GM19397 (cell line): ENCODE results near the gene C13orf46.

Source experiments
- ATAC-seq: cut with Tn5 transposase; IDR thresholded peaks from one replicate; pipeline ENCODE4 v1.9.1; 2021; ENCODE audit warnings: mild to moderate bottlenecking, moderate library complexity; ENCODE audit not compliant: unreplicated experiment

Gene C13orf46

GRCh38 chr13:113927661-113928581 lies 46.0 kb downstream of the C13orf46 start:
- ATAC-seq, result no peak

DNA sequence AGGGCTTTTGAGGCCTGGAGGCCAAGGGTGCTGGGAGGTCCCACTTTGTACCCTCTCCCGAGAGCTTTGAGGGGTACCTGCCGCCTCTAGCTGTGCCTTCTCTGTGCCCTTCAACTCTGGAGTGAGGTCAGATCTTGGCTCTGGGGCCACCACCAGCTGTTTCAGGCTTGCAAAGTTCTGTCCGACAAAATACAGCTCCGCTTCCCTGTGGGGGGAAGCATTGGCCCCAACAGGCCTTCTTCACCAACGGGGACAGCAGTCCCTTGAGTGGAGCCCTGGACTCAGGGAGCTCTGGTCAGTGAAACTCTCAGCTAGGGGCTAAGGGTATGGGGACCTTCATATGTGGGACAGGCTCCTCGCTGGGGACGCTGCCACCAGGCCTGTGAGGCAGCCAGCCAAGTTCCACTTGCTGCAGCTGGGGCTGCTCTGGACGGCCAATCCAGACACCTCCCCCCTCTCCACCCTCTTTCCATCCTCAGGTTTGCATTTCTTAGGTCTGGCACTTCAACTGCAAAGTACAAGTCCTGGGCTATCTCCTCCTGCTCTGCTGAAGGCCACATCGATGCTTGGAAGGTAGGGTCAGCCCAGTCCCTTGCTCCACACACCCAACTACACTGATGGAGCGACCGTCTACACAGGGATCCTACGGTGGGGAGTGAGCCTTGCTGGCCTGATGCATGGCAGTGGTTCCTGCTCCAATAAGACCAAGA lies 46.8 kb downstream of the C13orf46 start:
- no peak for ATAC-seq

DNA sequence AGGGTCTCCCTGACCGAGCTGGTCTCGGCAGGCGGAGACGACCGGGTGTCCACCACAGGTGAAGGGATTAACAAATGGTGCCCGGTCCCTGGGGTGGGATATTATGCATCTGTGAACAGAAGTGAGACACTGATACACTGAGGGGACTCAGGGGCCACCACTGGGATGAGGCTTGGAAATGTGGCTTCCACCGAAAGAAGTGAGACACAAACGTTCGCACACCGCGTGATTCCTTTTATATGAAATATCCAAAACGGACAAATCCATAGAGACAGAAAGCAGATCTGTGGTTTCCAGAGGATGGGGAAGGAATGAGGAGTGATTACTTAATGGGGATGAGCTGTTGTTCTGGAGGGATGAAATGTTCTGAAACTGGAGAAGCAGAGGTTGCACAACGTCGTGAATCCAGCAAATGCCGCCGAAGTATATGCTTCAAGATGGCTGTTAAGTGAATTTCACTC lies 47.5 kb downstream of the C13orf46 start:
- ATAC-seq, result no peak

GRCh38 chr13:113924184-113924901 lies 49.5 kb downstream of the C13orf46 start:
- no peak for ATAC-seq

- ATAC-seq, result no peak
These were observed 50.4 kb downstream of the C13orf46 start for GRCh38 chr13:113923376-113924063.

- ATAC-seq, result no peak
These were observed 51.3 kb downstream of the C13orf46 start for GRCh38 chr13:113922412-113923118.

GRCh38 chr13:113921763-113922162 lies 52.1 kb downstream of the C13orf46 start:
- no peak for ATAC-seq

GRCh38 chr13:113920606-113921286 lies 53.1 kb downstream of the C13orf46 start:
- no peak for ATAC-seq

DNA sequence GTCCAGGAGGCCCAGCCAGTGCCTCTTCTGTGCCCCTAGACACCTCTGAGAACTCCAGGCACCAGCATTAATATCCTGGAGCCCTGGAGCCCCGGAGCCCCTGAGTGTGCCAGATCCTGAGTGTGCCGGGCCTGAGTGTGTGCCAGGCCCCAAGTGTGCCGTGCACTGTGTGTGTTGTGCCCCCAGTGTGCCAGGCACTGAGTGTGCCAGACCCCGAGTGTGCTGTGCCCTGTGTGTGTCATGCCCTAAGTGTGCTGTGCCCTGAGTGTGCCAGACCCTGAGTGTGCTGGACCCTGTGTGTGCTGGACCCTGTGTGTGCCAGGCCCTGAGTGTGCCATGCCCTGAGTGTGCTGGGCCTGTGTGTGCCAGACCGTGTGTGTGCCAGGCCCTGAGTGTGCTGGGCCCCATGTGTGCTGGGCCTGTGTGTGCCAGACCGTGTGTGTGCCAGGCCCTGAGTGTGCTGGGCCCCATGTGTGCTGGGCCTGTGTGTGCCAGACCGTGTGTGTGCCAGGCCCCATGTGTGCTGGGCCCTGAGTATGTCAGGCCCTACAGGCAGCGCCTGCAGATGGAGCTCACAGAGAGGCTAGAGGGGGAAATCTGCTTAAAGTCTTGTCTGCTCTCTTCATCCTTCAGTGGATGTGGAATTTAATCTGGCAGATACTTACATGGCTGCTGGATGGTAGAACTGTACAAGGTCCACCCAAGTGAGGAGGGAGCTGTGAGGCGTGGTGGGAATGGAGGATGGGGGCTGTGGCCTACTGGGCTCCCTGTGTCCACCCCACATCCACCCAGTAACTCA lies 53.9 kb downstream of the C13orf46 start:
- ATAC-seq, result no peak

DNA sequence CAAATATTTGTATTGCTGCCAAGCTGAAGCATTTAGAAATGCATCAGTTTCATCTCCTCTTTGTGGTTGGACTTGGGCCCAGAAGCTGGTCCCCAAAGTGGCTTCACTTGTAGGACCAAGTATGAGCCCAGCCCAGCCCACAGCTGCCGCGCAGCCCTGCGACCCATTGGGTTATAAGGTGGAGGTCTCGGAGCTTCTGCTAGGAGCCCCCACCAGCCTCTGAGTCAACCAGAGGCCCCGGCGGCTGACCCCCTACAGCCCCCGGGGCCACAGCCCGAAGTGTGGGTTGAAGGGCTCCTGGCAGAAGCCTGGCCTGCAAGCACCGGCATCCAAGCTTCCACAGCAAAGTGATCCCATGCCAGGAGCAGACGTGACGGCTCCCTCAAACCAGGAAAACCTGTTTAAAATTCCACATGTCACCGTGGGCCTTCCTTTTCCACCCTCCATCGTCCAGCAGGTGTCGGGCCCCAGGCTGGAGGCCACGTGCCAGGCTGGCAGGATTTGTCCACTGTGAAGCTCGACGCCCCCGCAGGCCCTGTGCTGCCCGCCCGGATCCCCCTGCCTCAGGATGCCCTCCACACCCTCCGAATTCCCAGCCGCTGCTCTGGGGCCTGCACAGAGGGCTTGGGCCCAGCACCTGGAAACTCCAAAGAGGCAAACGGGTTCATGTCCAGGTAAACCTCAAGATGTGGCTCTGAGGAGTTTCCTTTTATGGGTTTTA lies 54.7 kb downstream of the C13orf46 start:
- no peak for ATAC-seq

DNA sequence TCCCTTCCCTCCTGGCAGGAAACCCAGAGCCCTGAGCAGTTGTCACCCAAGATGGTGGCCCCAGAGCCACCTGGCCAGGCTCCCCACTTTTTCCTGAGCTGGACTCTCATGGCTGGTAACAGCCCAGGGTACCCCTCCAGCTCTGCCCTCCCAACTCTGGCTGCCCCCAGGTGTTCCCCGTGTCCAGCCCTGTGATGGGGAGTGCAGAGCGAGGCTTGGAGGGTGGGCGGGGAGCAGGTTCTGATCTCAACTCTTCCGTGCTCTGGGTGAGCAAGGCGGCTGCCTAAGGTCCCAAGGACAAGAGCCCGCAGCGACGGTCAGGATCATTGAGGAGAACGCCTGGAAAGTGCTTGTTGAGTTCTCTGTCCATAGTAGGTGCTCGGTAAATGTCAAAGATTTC lies 55.3 kb downstream of the C13orf46 start:
- no peak for ATAC-seq

DNA sequence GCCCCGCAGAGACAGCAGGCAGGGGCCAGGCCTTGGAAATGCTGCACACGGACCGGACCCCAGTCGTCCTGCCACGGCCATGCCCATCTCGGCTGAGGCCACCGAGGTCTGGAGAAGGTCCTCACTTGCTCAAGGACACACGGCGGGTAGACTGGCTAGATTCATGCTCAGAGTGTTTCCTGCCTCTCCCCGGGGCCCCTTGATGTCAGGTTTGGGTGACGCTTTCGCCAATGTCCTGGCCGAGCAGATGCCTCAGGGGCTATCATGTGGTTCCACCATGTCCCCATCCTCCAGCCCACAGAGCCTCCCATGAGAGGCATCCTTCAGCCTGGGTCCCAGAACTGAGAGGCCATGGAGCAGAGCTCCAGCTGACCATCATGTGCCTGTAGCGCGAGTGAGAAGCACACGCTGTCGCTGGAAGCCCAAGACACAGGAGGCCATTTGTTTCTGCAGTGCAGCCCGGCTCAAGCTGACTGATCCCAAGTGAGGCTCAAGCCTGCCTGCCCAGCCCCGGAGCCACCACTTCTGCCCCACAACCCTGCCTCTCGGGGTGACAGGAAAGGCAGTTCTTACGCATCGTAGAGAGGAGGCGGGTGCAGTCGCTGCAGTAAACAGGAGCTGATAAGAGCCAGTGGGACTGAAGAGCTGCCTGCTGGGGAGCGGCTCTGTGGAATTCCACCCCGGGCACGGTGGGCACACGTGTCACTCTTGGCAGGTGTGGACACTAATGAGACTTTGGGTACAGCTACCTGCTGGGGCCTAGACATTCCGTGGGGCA lies 56.1 kb downstream of the C13orf46 start:
- ATAC-seq, result no peak

GRCh38 chr13:113917096-113917495 lies 56.8 kb downstream of the C13orf46 start:
- ATAC-seq, result no peak

DNA sequence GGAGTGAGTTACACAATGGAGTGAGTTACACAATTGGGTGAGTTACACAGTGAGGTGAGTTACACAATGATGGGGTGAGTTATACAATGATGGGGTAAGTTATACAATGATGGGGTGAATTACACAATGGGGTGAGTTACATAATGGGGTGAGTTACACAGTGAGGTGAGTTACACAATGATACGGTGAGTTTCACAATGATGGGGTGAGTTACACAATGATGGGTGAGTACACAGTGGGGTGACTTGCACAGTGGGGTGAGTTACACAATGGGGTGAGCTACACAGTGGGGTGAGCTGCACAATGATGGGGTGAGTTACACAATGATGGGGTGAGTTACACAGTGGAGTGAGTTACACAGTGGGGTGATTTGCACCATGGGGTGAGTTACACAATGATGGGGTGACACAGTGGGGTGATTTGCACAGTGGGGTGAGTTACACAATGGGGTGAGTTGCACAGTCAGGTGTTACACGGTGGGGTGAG lies 57.5 kb downstream of the C13orf46 start:
- ATAC-seq, result no peak

DNA sequence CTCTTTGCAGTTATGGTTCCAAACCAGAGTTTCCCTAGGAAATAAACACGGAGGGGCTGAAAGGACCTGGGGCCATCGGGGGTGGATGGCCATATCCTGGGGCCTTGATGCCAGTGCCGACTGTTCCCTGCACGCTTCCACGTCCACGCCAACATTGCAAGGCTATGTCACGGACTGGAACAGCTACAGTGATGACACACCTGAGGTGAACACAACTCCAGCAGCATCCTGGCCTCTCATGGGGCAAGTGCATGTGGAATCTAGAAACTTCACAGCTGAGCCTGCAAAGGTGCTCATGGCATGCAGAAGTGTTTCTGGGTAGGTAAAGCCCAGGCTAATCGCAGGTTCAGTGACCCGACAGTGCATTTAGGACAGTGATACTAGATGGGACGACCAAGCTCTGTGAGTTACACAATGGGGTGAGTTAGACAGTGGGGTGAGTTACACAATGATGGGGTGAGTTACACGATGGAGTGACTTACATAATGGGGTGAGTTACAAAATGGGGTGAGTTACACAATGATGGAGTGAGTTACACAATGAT lies 58.0 kb downstream of the C13orf46 start:
- no peak for ATAC-seq

DNA sequence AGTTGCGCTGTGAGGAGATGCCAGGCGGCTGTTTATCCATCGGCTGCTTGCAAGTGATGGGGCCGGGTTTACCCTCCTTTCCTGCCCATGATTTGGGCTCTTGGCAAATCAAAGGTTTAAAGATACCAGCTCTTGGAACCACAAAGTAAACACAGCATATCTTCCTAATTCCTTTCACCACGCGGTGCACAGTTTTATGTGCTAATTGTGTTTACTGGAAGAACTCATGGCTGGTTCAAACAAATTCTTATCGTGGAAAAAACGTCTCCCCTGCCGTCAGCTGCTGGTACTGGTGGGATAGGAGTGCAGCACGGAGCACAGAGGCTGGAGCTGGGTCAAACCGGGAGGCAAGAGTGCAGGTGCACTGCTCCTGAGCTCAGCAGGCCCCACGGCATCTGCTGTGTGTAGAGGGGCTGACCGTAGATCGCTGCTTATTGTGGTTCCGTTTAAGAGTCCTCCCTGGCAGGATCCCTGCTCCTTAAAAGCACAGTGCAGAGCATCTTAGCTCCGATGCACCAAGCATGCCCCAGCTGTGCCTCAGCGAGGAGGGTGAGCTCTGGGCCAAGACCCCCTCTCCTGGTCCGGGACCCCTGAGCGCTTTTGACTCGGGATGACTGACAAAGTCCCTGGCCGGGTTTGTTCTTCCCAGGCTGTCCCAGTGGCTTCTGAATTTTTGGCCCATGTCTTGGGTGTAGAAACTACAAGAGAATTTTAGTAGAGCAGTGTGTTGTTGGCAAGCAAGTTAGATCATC lies 58.7 kb downstream of the C13orf46 start:
- ATAC-seq, result no peak
